OCI-M2 (cell line): ENCODE data around the gene RFX4.

Experiments
- DNase-seq: peaks from one replicate; lab custom pipeline; 2025; ENCODE audit not compliant: unreplicated experiment; lab: John Stamatoyannopoulos, UW

RFX4 gene

DNA sequence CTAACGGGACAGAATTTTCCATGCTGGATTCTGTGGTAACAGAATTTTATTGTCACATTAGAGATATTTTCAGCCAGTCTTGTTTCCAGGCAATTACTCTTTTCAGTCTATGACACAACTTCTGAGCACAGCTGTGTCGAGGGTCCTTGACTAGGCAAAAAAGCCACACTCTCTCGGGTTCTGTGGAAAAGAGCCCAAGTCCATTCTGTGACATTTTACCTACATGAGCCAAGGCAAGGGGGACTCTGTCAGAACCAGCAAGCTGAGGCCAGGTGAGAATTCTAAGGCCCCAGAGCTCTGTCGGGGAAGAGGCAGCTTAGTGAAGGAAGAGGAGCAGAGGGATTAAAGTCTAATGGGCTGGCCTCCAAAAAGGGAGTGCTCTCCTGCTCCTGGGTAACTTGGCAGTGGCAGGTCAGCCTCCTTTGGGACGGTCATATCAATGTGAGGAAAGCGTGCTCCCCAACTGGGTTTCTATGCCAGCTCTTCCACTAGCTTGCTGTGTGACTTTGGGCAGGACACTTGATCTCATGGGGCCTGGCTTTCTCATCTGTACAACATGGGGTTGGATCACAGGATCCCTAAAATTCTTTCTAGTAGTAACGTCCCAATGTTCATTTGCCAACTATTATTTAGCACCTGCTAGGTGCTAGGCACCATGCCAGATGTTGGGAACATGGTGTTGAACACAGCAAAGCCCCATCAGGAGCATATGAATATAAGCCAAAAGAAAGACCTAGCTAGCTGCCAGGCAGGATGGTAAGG is 175.7 kb downstream of the RFX4 start:
- DNase-seq, result no peak

- DNase-seq, result no peak
Measured at GRCh38 chr12:106759526-106760183, 176.9 kb downstream of the RFX4 start.

DNA sequence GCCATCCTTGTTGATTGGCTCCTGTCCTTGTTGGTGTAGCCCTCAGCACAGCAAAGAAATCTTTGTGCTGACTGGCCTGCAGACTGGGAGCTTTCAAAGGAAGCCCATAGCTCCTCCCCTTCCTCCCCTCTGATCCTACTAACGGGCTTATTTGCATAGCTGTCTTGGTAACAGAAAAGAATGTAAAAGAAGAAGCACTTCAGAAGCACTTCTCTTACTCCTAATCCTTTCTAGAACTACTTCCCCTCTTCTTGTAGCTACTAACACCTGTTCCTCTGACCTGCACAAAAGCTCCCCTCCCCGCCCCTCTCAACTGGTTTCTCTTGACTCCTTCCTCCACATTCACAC is 177.4 kb downstream of the RFX4 start:
- DNase-seq, result no peak

DNA sequence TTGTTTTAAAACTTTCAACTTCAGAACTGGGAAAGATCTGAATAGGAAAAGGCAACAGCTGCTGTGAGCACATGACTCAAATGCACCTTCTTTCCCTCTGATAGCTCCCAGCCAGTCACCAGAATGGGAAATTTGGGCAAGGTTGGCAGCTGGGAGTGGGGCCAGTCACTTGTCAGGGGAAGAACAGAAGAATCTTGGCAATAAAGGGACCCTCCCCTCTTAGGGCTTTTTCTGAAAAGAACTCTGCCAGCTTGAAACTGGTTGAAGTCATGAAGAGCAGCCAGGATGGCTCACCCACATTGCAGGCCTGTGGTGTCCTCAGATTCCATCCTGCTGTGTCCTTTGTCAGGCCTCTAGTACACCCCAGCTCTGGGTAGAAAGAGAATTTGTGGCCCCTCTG is 181.4 kb downstream of the RFX4 start:
- no peak for DNase-seq

DNA sequence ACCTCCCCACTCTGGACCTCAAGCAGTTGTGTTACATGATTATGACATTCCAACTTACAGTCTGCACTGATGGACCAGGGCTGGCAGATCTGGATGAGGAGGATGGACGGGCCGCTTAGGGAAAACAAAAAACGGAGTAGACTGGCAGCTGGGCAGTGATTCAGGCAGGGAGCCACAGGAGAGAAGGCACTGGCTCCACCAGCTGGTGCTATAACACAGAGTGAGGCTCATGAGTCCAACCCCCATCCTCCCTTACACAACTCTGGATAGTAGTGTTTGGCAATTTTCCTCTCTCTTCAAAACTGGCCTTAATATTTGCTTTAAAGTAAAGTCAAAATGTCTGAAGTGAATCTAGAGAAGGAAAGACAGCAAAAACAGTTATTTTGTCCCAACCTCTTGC is 181.9 kb downstream of the RFX4 start:
- DNase-seq, result no peak

GRCh38 chr12:106766393-106766826 is 183.6 kb downstream of the RFX4 start:
- no peak for DNase-seq

DNA sequence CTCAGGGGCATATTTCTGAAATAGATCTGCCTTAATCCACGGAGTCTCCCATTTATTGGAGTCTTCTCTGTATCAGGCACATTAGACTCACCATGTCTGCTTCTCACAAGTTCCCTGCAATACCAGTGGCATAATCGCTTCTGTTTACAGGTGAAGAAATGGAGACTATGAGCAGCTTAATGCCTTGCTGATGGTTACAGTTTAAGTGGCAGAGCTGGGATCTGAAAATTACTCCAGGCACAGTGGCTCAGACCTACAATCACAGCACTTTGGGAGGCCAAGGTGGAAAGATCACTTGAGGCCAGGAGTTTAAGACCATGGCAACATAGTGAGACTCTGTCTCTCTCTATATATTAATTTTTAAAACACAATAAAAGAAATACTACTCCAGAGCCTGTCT is 184.4 kb downstream of the RFX4 start:
- no peak for DNase-seq

GRCh38 chr12:106767954-106768822 is 185.4 kb downstream of the RFX4 start:
- no peak for DNase-seq

DNA sequence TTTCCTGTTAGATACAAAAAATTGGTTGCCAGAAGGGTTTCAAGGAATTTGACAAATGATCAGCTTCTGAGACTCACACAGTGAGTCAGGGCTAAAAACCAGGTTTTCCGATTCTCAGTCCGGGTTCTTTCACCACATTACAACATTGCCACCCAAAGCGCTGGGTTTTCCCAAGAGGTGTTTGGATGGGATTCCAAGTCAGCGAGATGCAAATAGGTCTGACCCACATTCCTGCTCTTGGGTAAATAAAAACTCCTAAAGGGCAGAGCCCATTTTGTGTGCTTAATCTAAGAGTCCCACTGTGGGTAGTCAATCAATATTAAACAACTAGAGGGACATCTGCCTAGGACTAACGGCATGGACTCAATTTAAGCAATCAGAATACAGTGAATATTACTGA is 186.3 kb downstream of the RFX4 start:
- no peak for DNase-seq

- DNase-seq, result no peak
Measured at GRCh38 chr12:106769546-106769945, 186.7 kb downstream of the RFX4 start.

- no peak for DNase-seq
Measured at GRCh38 chr12:106771425-106771824, 188.6 kb downstream of the RFX4 start.

DNA sequence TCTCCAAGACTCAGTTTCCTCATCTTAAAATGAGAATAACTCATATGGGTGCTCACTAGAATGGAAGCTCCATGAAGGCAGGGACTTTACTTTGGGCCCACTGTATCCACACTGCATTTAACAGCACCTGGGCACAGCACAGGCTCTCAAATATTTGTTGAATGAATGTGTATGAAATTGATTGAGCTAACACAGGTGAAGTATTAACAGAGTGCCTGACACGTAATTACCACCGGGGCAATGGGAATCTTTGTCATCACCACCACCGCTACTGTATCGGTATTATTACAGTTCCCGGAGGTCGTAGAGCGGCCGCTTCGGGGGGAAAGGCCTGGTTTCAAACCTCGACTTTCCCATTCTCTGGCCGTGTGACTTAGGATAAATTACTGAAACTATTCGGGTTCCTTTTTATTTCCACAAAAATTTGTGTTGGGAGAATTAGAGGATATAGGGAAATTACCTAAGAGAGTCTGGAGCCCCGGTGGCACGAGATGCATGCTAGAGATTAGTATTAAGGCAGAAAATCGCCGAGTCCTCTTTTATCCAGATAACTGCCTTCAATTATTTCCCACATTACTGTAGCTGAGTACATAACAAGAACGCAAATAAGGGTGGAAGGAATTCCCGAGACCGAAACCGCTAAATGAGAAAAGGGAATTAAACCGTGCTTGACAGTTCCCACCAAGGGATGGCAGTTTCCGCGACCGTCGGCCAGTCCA is 190.6 kb downstream of the RFX4 start:
- no peak for DNase-seq

GRCh38 chr12:106774005-106774807 is 191.4 kb downstream of the RFX4 start, which contains the start of gene RIC8B:
Gene RIC8B, plus strand, starts transcription at chr12:106774682. Its CDS starts 64 bp downstream, at chr12:106774746.
- peak; percentile 73 for DNase-seq

GRCh38 chr12:106774808-106775524 is 192.2 kb downstream of the RFX4 start:
- DNase-seq, result no peak

DNA sequence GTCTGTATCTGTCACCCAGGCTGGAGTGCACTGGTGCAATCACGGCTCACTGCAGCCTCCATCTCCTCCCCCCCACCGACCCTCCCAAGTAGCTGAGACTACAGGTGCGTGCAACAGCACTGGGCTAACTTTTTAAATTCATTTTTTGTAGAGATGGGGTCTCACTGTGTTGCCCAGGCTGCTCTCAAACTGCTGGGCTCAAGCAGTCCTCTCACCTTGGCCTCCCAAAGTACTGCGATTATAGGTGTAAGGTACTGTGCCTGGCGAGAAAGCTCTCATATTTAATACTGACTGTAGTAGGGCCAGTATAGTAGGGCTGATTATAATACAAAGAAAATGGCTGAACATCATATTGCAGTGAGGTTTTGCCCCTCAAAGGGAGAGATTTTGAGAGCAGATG is 194.1 kb downstream of the RFX4 start:
- no peak for DNase-seq

GRCh38 chr12:106780010-106780631 is 197.3 kb downstream of the RFX4 start:
- DNase-seq, result no peak

- DNase-seq, result no peak
Measured at GRCh38 chr12:106782619-106783018, 199.8 kb downstream of the RFX4 start.

DNA sequence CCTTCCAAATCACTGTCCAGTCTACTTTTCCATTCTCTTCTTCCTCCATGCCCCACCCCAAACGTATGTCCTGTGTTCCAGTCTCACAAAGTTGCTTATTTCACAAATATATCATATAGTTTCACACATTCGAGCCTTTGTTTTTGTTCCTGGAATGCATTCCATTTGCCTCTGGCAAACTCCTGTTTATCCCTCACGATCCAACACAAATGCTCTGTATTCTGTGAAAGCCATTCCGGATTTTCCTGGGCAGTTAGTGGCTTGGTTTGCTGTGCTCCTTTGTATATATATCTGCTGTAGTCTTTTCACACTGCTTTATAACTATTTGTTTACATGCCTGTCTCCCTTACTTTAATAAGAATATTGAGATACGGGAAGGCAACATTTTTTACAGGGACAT is 200.7 kb downstream of the RFX4 start:
- no peak for DNase-seq

- no peak for DNase-seq
Measured at GRCh38 chr12:106790020-106790419, 207.2 kb downstream of the RFX4 start.
